ENCODE results near the gene DPEP1.

GRCh38 chr16:89668790-89669158, 55.3 kb downstream of the DPEP1 start:
- TF ChIP-seq EZH2phosphoT487 (IDR thresholded peaks at IDR 0.05; ENCODE audit: low read length) (no peak), CTCF (IDR thresholded peaks at IDR 0.05; ENCODE audit: low read length) (no peak)

All from MM.1S (cell line).